Natural killer cell (primary cell): ENCODE results near the gene SHISAL1. TPM values are rescaled to one million over a fixed set of nuclear protein-coding genes. Genes with fewer than 3 reads are reported as not detected.

Experiments used
- ATAC-seq, 3 donors: fragments of 150-1000 bp in 2 of 3; fragments of 200-7000 bp in 1 of 3; cut with Tn5 transposase; 1 replicate in 1 of 3; 2 replicates in 2 of 3; pipeline ENCODE4 v1.10.0; 2021; ENCODE audit warnings: mild to moderate bottlenecking in 2 of 3, moderate library complexity in 2 of 3
- DNase-seq, 2 donors: peaks; one replicate each; pipeline versions ENCODE4 v3.0.0 to v3.0.0-alpha.2; 2013 to 2021; ENCODE audit warnings: mixed read lengths in 1 of 2
- H3K27ac ChIP-seq: one replicate; pipeline ENCODE4 v1.5.1; 2013; ENCODE audit warnings: mild to moderate bottlenecking, low read length
- H3K27me3 ChIP-seq: one replicate; pipeline ENCODE4 v1.6.1; 2013; ENCODE audit warnings: low read length; ENCODE audit not compliant: control insufficient read depth, insufficient read depth
- H3K36me3 ChIP-seq: one replicate; pipeline ENCODE4 v1.6.1; 2013; ENCODE audit warnings: low read length; ENCODE audit not compliant: control insufficient read depth, insufficient read depth
- H3K4me1 ChIP-seq: one replicate; pipeline ENCODE4 v1.6.1; 2013; ENCODE audit warnings: low read length; ENCODE audit not compliant: control insufficient read depth, insufficient read depth
- H3K4me3 ChIP-seq: one replicate; pipeline ENCODE4 v1.5.1; 2013; ENCODE audit warnings: low read length
- H3K9me3 ChIP-seq: one replicate; pipeline ENCODE4 v1.6.1; 2013; ENCODE audit warnings: low read length; ENCODE audit not compliant: control insufficient read depth, insufficient read depth
- H3K27ac Mint-ChIP-seq, 2 donors: one replicate each; pipeline ENCODE4 v1.8.0; 2022; ENCODE audit warnings: mild to moderate bottlenecking in 2 of 2, mixed read lengths in 2 of 2, moderate library complexity in 1 of 2
- H3K27me3 Mint-ChIP-seq, 2 donors: one replicate each; pipeline ENCODE4 v1.8.0; 2022; ENCODE audit warnings: low read depth in 2 of 2, mixed read lengths in 2 of 2
- H3K36me3 Mint-ChIP-seq: one replicate; pipeline ENCODE4 v1.8.0; 2022; ENCODE audit warnings: mixed read lengths
- H3K4me1 Mint-ChIP-seq, 2 donors: one replicate each; pipeline ENCODE4 v1.8.0; 2022; ENCODE audit warnings: mixed read lengths in 2 of 2
- H3K4me3 Mint-ChIP-seq: one replicate; pipeline ENCODE4 v1.8.0; 2022; ENCODE audit warnings: mild to moderate bottlenecking, moderate library complexity, mixed read lengths
- H3K9me3 Mint-ChIP-seq, 2 donors: one replicate each; pipeline ENCODE4 v1.8.0; 2022; ENCODE audit warnings: mixed read lengths in 2 of 2
- WGBS: methylation state at CpG from one replicate; pipeline ENCODE4 v1.1.7; 2013; ENCODE audit warnings: missing lambda C conversion rate; ENCODE audit not compliant: insufficient coverage; 5-methylcytosine and 5-hydroxymethylcytosine counted together
- intact Hi-C: fragments of 100-400 bp; cut with micrococcal nuclease; formaldehyde crosslinking; loops from one replicate; pipeline ENCODE4 v1.14.2; 2022
- total RNA-seq, 4 donors: library from RNA; stranded (reverse); fragments of 120-200 nt in 1 of 4; gene quantifications; one replicate each; pipeline versions ENCODE4 v1.2.3 to v1.2.4, GENCODE V29; 2013 to 2022
- TF ChIP-seq, protein P1 (sequence below): fragments of 200-600 bp; IDR thresholded peaks from one replicate; pipeline ENCODE4 v1.8.0; 2022; ENCODE audit warnings: antibody characterized with exemption

SHISAL1 gene
- total RNA-seq, 3 donors from 2014 or later (not counting 1 experiment from before 2014, with no cell fraction given): not detected

- WGBS: 83% methylated on average over 12 of the region's 12 CpGs
Measured at GRCh38 chr22:44360306-44360667, 47.5 kb upstream of the SHISAL1 start.

DNA sequence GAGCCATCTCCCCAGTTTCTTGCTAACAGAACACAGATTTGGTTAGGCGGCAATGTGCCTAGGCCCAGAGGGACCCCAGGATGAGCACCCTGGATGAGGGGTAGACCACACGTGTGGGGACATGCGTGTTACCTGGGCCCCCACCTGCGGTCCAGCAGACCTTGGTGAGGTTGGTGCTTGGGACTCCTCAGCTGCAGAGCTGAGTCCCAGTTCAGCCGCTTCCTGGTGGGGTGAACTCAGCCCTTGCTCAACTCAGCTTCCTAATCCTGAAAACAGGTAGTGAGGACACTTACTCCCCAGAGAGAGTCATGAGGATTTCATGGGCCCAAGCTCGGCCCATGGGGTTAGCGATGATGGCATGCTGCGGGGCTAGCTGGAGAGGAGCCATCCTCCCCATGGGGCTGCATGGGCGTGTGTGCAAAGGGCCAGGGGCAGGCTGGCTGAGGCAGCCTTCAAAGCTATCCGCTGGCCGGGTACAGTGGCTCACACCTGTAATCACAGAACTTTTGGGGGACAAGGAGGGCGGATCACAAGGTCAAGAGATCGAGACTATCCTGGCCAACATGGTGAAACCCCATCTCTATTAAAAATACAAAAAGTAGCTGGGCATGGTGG lies 46.9 kb upstream of the SHISAL1 start:
- H3K4me3 ChIP-seq: no peak overlapping the region
- ATAC-seq (no peak), DNase-seq (no peak)
- Mint-ChIP-seq H3K27ac (no peak overlapping the region), H3K4me3 (no peak overlapping the region), H3K27me3 (peaks cover 0 to 5% of the 10 kb centered on the region in 2 donors), H3K36me3 (no peaks in the 10 kb centered on the region), H3K4me1 (no peaks in the 10 kb centered on the region), H3K9me3 (no peaks in the 10 kb centered on the region)
- no peaks in the 10 kb centered on the region for H3K36me3 ChIP-seq
- intact Hi-C loops: no loop called here
- TF ChIP-seq, protein P1, sequence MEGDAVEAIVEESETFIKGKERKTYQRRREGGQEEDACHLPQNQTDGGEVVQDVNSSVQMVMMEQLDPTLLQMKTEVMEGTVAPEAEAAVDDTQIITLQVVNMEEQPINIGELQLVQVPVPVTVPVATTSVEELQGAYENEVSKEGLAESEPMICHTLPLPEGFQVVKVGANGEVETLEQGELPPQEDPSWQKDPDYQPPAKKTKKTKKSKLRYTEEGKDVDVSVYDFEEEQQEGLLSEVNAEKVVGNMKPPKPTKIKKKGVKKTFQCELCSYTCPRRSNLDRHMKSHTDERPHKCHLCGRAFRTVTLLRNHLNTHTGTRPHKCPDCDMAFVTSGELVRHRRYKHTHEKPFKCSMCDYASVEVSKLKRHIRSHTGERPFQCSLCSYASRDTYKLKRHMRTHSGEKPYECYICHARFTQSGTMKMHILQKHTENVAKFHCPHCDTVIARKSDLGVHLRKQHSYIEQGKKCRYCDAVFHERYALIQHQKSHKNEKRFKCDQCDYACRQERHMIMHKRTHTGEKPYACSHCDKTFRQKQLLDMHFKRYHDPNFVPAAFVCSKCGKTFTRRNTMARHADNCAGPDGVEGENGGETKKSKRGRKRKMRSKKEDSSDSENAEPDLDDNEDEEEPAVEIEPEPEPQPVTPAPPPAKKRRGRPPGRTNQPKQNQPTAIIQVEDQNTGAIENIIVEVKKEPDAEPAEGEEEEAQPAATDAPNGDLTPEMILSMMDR: no peak
- WGBS: 86% methylated on average over 13 of the region's 13 CpGs
- H3K27ac ChIP-seq: no peak overlapping the region
- no peaks in the 10 kb centered on the region for H3K27me3 ChIP-seq
- H3K9me3 ChIP-seq: no peaks in the 10 kb centered on the region
- no peaks in the 10 kb centered on the region for H3K4me1 ChIP-seq

More at GRCh38 chr22:44360306-44360667, 47.5 kb upstream of the SHISAL1 start:
- intact Hi-C loops: no loop called here
- peaks cover 0 to 5% of the 10 kb centered on the region in 2 donors for H3K27me3 Mint-ChIP-seq
- TF ChIP-seq, protein P1: no peak
- H3K9me3 Mint-ChIP-seq: no peaks in the 10 kb centered on the region
- H3K4me1 Mint-ChIP-seq: no peaks in the 10 kb centered on the region
- no peak overlapping the region for H3K27ac Mint-ChIP-seq
- no peak overlapping the region for H3K4me3 ChIP-seq
- H3K36me3 Mint-ChIP-seq: no peaks in the 10 kb centered on the region
- no peak for DNase-seq
- no peak overlapping the region for H3K4me3 Mint-ChIP-seq
- H3K27me3 ChIP-seq: no peaks in the 10 kb centered on the region
- H3K9me3 ChIP-seq: no peaks in the 10 kb centered on the region
- no peak for ATAC-seq
- no peaks in the 10 kb centered on the region for H3K4me1 ChIP-seq
- no peak overlapping the region for H3K27ac ChIP-seq
- no peaks in the 10 kb centered on the region for H3K36me3 ChIP-seq

DNA sequence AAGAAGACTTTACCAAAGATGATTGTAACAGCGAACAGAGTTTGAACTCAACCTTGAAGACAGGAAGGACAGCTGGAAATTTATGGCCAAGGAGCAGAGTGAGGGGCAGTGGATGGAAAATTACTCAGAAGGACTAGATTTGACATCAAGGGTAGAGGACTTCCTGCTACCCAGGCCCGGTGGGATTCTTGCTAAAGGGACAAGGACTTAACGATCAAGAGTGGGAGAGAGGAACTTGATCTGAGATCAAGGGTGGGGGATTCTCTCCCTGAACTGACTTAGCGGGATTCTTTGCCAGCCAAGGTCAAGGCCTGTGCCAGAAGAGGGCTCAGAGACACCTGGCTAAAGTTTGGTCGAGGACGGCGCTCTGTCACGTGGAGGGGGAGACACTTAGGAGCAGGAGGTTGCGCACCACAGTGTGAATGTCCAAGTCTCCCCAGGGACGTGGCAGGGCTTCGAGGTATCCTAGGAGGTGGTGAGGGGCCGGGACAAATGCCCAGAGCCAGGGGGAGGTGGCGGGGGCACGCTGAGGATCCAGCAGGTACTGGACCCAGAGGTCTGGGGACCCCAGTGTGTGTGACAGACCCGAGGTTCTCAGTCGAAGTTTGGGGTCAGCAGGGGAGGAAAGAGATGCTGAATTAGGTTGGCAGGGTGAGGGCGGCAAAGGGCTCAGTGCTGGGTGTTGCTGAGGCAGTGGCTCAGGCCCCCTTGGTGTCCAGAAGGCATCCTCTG lies 46.1 kb upstream of the SHISAL1 start:
- no peak for DNase-seq
- Histone ChIP-seq H3K27me3 (no peaks in the 10 kb centered on the region), H3K4me3 (no peak overlapping the region), H3K9me3 (no peaks in the 10 kb centered on the region), H3K4me1 (no peaks in the 10 kb centered on the region), H3K36me3 (no peaks in the 10 kb centered on the region), H3K27ac (no peak overlapping the region)
- H3K27me3 Mint-ChIP-seq: peaks cover 0 to 11% of the 10 kb centered on the region in 2 donors
- ATAC-seq: no peak
- no peak overlapping the region for H3K4me3 Mint-ChIP-seq
- WGBS: 77% methylated on average over 17 of the region's 17 CpGs
- H3K4me1 Mint-ChIP-seq: no peaks in the 10 kb centered on the region
- no peak overlapping the region for H3K27ac Mint-ChIP-seq
- no peaks in the 10 kb centered on the region for H3K36me3 Mint-ChIP-seq
- TF ChIP-seq, protein P1: no peak
- H3K9me3 Mint-ChIP-seq: no peaks in the 10 kb centered on the region
- intact Hi-C loops: no loop called here
